Fibroblast of skin of left quadriceps (primary cell): Measurements from ENCODE around the gene C17orf58.
"Not testable (repeated sequence)": the region's sequence is repeated elsewhere in the genome, so short reads cannot be mapped to it uniquely, and the experiment has no call there.

Experiments used
- DNase-seq, 2 experiments: peaks; one replicate each; pipeline ENCODE4 v3.0.0-alpha.2; 2013; ENCODE audit warnings: low read depth in 2 of 2

Gene C17orf58

GRCh38 chr17:68004201-68004600 is 7.9 kb upstream of the C17orf58 start:
- DNase-seq = no peak

- no peak for DNase-seq
Measured at GRCh38 chr17:67999291-67999911, 3.1 kb upstream of the C17orf58 start.

GRCh38 chr17:67998466-67998865 is 2.2 kb upstream of the C17orf58 start:
- DNase-seq = no peak

- no peak for DNase-seq
Measured at GRCh38 chr17:67995570-67996263, 552 bp downstream of the C17orf58 start.

GRCh38 chr17:67994817-67995569 is 1.3 kb downstream of the C17orf58 start:
- DNase-seq = peak in 1 of 2 experiments; percentile 16

GRCh38 chr17:67993998-67994361 is 2.3 kb downstream of the C17orf58 start:
- DNase-seq = no peak

GRCh38 chr17:67993153-67993997 is 2.9 kb downstream of the C17orf58 start:
- peak; percentile 66 to 71 for DNase-seq

- no peak for DNase-seq
Measured at GRCh38 chr17:67992548-67993152, 3.6 kb downstream of the C17orf58 start.

GRCh38 chr17:67990909-67991308 is 5.4 kb downstream of the C17orf58 start:
- no peak for DNase-seq

GRCh38 chr17:67983383-67983688 is 12.9 kb downstream of the C17orf58 start:
- DNase-seq = no peak

- DNase-seq = no peak
Measured at GRCh38 chr17:67982686-67983382, 13.4 kb downstream of the C17orf58 start.

- DNase-seq = no peak
Measured at GRCh38 chr17:67982034-67982640, 14.1 kb downstream of the C17orf58 start.

GRCh38 chr17:67980883-67981282 is 15.4 kb downstream of the C17orf58 start:
- DNase-seq = not testable (repeated sequence)

GRCh38 chr17:67980456-67980855 is 15.8 kb downstream of the C17orf58 start:
- DNase-seq = no peak

GRCh38 chr17:67976306-67976705 is 20.0 kb downstream of the C17orf58 start:
- DNase-seq = not testable (repeated sequence)

- no peak for DNase-seq
Measured at GRCh38 chr17:67974598-67975066, 21.6 kb downstream of the C17orf58 start.

GRCh38 chr17:67974185-67974584 is 22.1 kb downstream of the C17orf58 start:
- no peak for DNase-seq

- DNase-seq = no peak
Measured at GRCh38 chr17:67970783-67971182, 25.5 kb downstream of the C17orf58 start.

GRCh38 chr17:67963145-67963572 is 33.1 kb downstream of the C17orf58 start:
- DNase-seq = peak; percentile 13 to 24

GRCh38 chr17:67962156-67962555 is 34.1 kb downstream of the C17orf58 start:
- not testable (repeated sequence) for DNase-seq
